DND-41 (cell line): ENCODE measurements around the gene NANP.

Experiments
- EZH2 ChIP-seq: IDR thresholded peaks from 3 replicates; pipeline ENCODE4 v1.6.1; 2012; ENCODE audit warnings: borderline replicate concordance, low read depth, mild to moderate bottlenecking, moderate library complexity, low read length, inconsistent platforms; ENCODE audit not compliant: severe bottlenecking
- TF ChIP-seq, protein P1 (sequence below): IDR thresholded peaks from 2 replicates; pipeline ENCODE4 v1.5.1; 2012; ENCODE audit warnings: borderline replicate concordance, low read length, moderate library complexity, mild to moderate bottlenecking; ENCODE audit not compliant: poor library complexity, severe bottlenecking; ENCODE audit errors: extremely low read depth

DNA sequence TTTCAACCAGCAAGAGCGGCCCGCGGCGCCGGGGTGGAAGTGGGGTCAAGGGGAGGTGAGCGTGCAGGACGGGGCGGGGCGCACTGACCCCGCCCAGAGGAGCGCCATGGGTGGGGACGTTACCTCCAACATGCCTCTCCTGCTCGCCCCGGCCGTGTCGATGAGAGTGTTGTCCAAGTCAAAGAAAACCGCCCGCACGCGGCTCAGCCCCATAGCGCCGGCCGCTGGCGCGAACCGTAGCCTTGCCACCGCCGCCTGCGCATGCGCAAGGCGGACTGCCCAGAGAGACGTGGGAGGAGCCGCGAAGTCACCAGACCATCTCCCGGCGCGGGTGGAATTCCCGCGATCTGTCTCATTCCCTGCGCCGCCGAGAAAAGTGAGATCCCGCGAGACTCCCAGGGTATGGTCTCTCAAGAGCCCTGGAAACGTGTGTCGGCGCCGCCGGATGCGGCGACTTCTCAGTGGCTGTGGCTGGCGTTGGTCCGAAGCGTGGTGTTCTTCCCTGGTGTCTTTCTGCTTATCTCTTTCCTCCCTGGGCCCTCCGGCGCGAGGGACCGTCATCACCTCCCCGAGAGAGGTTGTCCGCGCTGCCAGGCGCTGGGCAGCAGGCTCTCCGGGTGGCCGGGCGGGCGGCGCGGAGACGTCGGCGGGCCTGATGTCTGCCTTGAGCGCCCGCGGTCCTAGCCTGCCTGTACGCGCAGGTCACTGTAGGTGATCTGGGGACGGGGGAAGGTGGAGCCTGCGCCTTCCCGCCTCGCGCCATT, at the start of gene NANP:
- TF ChIP-seq, protein P1, sequence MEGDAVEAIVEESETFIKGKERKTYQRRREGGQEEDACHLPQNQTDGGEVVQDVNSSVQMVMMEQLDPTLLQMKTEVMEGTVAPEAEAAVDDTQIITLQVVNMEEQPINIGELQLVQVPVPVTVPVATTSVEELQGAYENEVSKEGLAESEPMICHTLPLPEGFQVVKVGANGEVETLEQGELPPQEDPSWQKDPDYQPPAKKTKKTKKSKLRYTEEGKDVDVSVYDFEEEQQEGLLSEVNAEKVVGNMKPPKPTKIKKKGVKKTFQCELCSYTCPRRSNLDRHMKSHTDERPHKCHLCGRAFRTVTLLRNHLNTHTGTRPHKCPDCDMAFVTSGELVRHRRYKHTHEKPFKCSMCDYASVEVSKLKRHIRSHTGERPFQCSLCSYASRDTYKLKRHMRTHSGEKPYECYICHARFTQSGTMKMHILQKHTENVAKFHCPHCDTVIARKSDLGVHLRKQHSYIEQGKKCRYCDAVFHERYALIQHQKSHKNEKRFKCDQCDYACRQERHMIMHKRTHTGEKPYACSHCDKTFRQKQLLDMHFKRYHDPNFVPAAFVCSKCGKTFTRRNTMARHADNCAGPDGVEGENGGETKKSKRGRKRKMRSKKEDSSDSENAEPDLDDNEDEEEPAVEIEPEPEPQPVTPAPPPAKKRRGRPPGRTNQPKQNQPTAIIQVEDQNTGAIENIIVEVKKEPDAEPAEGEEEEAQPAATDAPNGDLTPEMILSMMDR, result no peak
- TF ChIP-seq EZH2, result no peak
